CD4-positive, alpha-beta T cell (primary cell): ENCODE data around the gene CARD9. TPM values are rescaled to one million over a fixed set of nuclear protein-coding genes. Genes with fewer than 3 reads are reported as not detected.
A peak's percentile ranks its signal among the peaks of the same experiment; 100 is the strongest.

Experiments
- ATAC-seq: fragments of 200-7000 bp; cut with Tn5 transposase; one replicate; pipeline ENCODE4 v1.10.0; 2022; ENCODE audit warnings: mild to moderate bottlenecking; ENCODE audit not compliant: poor library complexity
- CTCF ChIA-PET: fragments of 350-600 bp; sonication (Branson Sonifier 250); formaldehyde crosslinking; loops from one replicate; lab custom pipeline; 2021; ENCODE audit warnings: antibody characterized with exemption, inconsistent platforms; lab: Charles Lee
- POLR2A ChIA-PET: fragments of 350-600 bp; sonication (Branson Sonifier 250); formaldehyde crosslinking; loops from one replicate; lab custom pipeline; 2021; ENCODE audit warnings: antibody characterized with exemption, inconsistent platforms; lab: Charles Lee
- DNase-seq, 14 experiments: peaks; one replicate each; pipeline ENCODE4 v3.0.0-alpha.2; 2013 to 2020; ENCODE audit warnings: mixed read lengths in 2 of 14
- H3K27ac ChIP-seq, 2 donors: one replicate each; pipeline versions ENCODE4 v1.5.1 to v1.7.0; 2013; ENCODE audit warnings: low read length in 2 of 2, low read depth in 1 of 2, mild to moderate bottlenecking in 1 of 2
- H3K27me3 ChIP-seq, 2 experiments: 1 replicate in 1 of 2; 2 replicates in 1 of 2; pipeline versions ENCODE4 v1.6.1 to v1.7.0; 2013; ENCODE audit warnings: low read length in 2 of 2, control low read depth in 1 of 2, mild to moderate bottlenecking in 1 of 2, moderate library complexity in 1 of 2; ENCODE audit not compliant: insufficient read depth in 2 of 2, control insufficient read depth in 1 of 2
- H3K36me3 ChIP-seq: one replicate; pipeline ENCODE4 v1.6.1; 2013; ENCODE audit warnings: low read length, control low read depth; ENCODE audit not compliant: insufficient read depth
- H3K4me1 ChIP-seq: one replicate; pipeline ENCODE4 v1.6.1; 2013; ENCODE audit warnings: low read length, control low read depth; ENCODE audit not compliant: insufficient read depth
- H3K4me3 ChIP-seq: one replicate; pipeline ENCODE4 v1.5.1; 2013; ENCODE audit warnings: mild to moderate bottlenecking, low read length, moderate library complexity
- H3K9me3 ChIP-seq, 2 experiments: 1 replicate in 1 of 2; 2 replicates in 1 of 2; pipeline versions ENCODE4 v1.6.1 to v1.7.0; 2013; ENCODE audit warnings: low read length in 2 of 2, mild to moderate bottlenecking in 2 of 2, control low read depth in 1 of 2, moderate library complexity in 1 of 2; ENCODE audit not compliant: control insufficient read depth in 1 of 2, insufficient read depth in 1 of 2
- H3K27ac Mint-ChIP-seq: one replicate; pipeline ENCODE4 v1.8.0; 2020; ENCODE audit warnings: mixed read lengths
- H3K27me3 Mint-ChIP-seq: one replicate; pipeline ENCODE4 v1.8.0; 2021; ENCODE audit warnings: mixed read lengths
- H3K36me3 Mint-ChIP-seq: one replicate; pipeline ENCODE4 v1.8.0; 2021; ENCODE audit warnings: low read depth, mixed read lengths
- H3K4me1 Mint-ChIP-seq: one replicate; pipeline ENCODE4 v1.8.0; 2021; ENCODE audit warnings: low read depth, mixed read lengths
- H3K4me3 Mint-ChIP-seq: one replicate; pipeline ENCODE4 v1.8.0; 2020; ENCODE audit warnings: mild to moderate bottlenecking, mixed read lengths
- H3K9me3 Mint-ChIP-seq: one replicate; pipeline ENCODE4 v1.8.0; 2020; ENCODE audit warnings: mixed read lengths
- intact Hi-C, 2 experiments: fragments of 100-400 bp; cut with DNase I in 1 of 2; cut with micrococcal nuclease in 1 of 2; formaldehyde crosslinking; loops; one replicate each; pipeline versions ENCODE4 v1.15.1 to v1.9.0; 2023 to 2025; cut with DNase I, micrococcal nuclease
- total RNA-seq, 174 experiments: library from RNA in 2 of 174; stranded (reverse) in 2 of 174; gene quantifications; one replicate each; pipeline ENCODE4 v1.2.3 and lab custom pipeline; 2021 to 2026
- TF ChIP-seq, protein P1 (sequence below): fragments of 200-600 bp; IDR thresholded peaks from one replicate; pipeline ENCODE4 v1.8.0; 2022; ENCODE audit warnings: antibody characterized with exemption, mild to moderate bottlenecking

The CARD9 gene
- total RNA-seq, 2 experiments from 2014 or later, result 0.36 to 0.64 TPM

GRCh38 chr9:136419092-136419420, 45.6 kb upstream of the CARD9 start:
- H3K27me3 Mint-ChIP-seq, result no peaks in the 10 kb centered on the region
- H3K9me3 Mint-ChIP-seq, result no peaks in the 10 kb centered on the region
- no peaks in the 10 kb centered on the region for H3K4me1 ChIP-seq
- TF ChIP-seq, protein P1, sequence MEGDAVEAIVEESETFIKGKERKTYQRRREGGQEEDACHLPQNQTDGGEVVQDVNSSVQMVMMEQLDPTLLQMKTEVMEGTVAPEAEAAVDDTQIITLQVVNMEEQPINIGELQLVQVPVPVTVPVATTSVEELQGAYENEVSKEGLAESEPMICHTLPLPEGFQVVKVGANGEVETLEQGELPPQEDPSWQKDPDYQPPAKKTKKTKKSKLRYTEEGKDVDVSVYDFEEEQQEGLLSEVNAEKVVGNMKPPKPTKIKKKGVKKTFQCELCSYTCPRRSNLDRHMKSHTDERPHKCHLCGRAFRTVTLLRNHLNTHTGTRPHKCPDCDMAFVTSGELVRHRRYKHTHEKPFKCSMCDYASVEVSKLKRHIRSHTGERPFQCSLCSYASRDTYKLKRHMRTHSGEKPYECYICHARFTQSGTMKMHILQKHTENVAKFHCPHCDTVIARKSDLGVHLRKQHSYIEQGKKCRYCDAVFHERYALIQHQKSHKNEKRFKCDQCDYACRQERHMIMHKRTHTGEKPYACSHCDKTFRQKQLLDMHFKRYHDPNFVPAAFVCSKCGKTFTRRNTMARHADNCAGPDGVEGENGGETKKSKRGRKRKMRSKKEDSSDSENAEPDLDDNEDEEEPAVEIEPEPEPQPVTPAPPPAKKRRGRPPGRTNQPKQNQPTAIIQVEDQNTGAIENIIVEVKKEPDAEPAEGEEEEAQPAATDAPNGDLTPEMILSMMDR, result no peak
- H3K27ac ChIP-seq, result no peak overlapping the region
- ATAC-seq (no peak), DNase-seq (no peak)
- peaks cover 85% of the 10 kb centered on the region for H3K36me3 ChIP-seq
- POLR2A ChIA-PET, result interaction anchor here (1.1 to 1.4 kb wide), 2 partner anchors 15 to 18 kb away, joined by 3 to 4 read pairs; no protein-coding TSS in a partner anchor
- no peaks in the 10 kb centered on the region for H3K4me1 Mint-ChIP-seq
- no peak overlapping the region for H3K4me3 ChIP-seq
- no peak overlapping the region for H3K27ac Mint-ChIP-seq
- H3K27me3 ChIP-seq, result no peaks in the 10 kb centered on the region
- peaks cover 64% of the 10 kb centered on the region for H3K36me3 Mint-ChIP-seq
- no peaks in the 10 kb centered on the region for H3K9me3 ChIP-seq
- H3K4me3 Mint-ChIP-seq, result no peak overlapping the region
- intact Hi-C loops, result no loop called here
- CTCF ChIA-PET, result no interaction called here

DNA sequence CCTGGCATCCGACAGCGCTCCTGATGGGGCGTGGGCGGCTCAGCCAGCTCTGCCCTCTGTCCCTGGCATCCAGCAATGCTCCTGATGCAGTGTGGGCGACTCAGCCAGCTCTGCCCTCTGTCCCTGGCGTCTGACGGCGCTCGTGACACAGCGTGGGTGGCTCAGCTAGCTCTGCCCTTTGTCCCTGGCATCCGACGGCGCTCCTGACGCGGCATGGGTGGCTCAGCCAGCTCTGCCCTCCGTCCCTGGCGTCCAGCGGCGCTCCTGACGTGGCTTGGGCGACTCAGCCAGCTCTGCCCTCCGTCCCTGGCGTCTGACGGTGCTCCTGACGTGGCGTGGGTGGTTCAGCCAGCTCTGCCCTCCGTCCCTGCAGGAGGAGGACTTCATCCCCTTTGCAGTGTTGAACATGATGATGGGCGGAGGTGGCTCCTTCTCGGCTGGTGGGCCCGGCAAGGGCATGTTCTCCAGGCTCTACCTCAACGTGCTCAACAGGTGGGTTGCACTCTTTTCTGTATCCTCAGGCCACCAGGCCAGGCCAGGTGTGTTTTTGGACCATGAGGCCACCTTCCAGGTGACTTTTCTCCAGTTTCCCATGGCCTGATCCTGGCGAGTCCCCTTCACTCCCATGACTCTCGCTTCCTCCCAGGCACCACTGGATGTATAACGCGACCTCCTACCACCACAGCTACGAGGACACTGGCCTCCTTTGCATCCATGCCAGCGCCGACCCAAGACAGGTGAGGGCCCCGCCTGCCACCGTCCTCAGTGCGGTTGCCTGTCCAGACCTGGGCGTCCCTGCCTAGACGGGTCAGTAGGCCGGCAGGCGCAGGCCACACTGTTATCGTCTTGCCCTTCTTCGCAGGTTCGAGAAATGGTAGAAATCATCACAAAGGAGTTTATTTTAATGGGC, 45.0 kb upstream of the CARD9 start:
- Mint-ChIP-seq H3K27me3 (no peaks in the 10 kb centered on the region), H3K27ac (no peak overlapping the region), H3K4me1 (no peaks in the 10 kb centered on the region), H3K4me3 (no peak overlapping the region), H3K36me3 (peaks cover 64% of the 10 kb centered on the region), H3K9me3 (no peaks in the 10 kb centered on the region)
- TF ChIP-seq, protein P1, result no peak
- Histone ChIP-seq H3K27ac (no peak overlapping the region), H3K27me3 (no peaks in the 10 kb centered on the region), H3K4me3 (no peak overlapping the region), H3K36me3 (peaks cover 85% of the 10 kb centered on the region), H3K9me3 (no peaks in the 10 kb centered on the region), H3K4me1 (no peaks in the 10 kb centered on the region)
- ATAC-seq (no peak), DNase-seq (no peak)
- intact Hi-C loops, result no loop called here
- POLR2A ChIA-PET, result interaction anchor here (0.7 to 1.4 kb wide), 2 partner anchors 15 to 17 kb away, joined by 3 to 4 read pairs; no protein-coding TSS in a partner anchor
- CTCF ChIA-PET, result no interaction called here

DNA sequence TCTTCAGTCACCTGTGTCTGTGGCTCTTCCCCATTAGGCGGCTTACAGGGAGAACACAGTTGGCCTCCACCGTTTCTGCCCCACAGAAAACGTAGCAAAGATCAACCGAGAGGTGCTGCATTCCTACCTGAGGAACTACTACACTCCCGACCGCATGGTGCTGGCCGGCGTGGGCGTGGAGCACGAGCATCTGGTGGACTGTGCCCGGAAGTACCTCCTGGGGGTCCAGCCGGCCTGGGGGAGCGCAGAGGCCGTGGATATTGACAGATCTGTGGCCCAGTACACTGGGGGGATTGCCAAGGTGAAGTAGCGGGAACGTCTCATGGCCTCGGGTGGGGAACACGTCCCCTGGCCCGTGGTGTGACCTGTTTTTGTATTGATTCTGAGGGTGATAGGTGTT, 43.4 kb upstream of the CARD9 start:
- H3K27ac Mint-ChIP-seq, result peak overlapping the region; percentile 14
- TF ChIP-seq, protein P1, result no peak
- CTCF ChIA-PET, result interaction anchor here (1.2 kb wide), 1 partner anchor 123 kb away, joined by 3 read pairs; no protein-coding TSS in a partner anchor
- no peak overlapping the region for H3K27ac ChIP-seq
- H3K36me3 ChIP-seq, result peaks cover 82% of the 10 kb centered on the region
- no peaks in the 10 kb centered on the region for H3K27me3 ChIP-seq
- H3K9me3 ChIP-seq, result no peaks in the 10 kb centered on the region
- intact Hi-C loops, result no loop called here
- H3K4me1 ChIP-seq, result peaks cover under 1% of the 10 kb centered on the region
- no peak overlapping the region for H3K4me3 Mint-ChIP-seq
- no peaks in the 10 kb centered on the region for H3K27me3 Mint-ChIP-seq
- no peak for DNase-seq
- no peaks in the 10 kb centered on the region for H3K9me3 Mint-ChIP-seq
- ATAC-seq, result no peak
- POLR2A ChIA-PET, result no interaction called here
- peaks cover 7% of the 10 kb centered on the region for H3K4me1 Mint-ChIP-seq
- H3K4me3 ChIP-seq, result no peak overlapping the region
- peaks cover 69% of the 10 kb centered on the region for H3K36me3 Mint-ChIP-seq
